Measurements from ENCODE around the gene RBM10. TPM values are rescaled to one million over a fixed set of nuclear protein-coding genes. Genes with fewer than 3 reads are reported as not detected.
"Not testable (repeated sequence)": the region's sequence is repeated elsewhere in the genome, so short reads cannot be mapped to it uniquely, and the experiment has no call there.

The RBM10 gene
- total RNA-seq, 3 donors from 2014 or later: 35.2 to 40.2 (median 37.7) TPM

DNA sequence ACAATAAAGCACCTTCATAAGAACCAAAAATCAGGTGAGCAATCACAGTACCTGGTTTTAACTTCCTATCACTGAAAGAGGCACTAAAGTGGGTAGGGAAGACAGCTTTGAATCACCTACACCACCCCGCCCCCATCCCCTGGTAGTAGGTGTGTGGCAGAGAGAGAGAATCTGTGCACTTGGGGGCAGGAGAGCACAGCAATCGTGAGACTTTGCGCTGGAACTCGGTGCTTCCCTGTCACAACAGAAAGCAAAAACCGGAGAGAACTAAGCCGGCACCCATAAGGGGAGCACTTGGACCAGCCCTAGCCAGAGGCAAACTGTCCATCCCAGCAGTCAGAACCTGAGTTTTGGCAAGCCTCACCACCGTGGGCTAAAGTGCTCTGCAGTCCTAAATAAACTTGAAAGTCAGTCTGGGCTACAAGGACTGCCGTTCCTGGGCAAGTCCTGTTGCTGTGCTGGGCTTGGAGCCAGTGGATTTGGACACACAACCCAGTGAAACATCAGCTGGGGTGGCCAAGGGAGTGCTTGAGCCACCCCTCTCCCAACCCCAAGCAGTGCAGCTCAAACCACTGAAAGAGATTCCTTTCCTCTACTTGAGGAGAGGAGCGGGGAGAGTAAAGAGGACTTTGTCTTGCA, 32.6 kb upstream of the RBM10 start:
- TF ChIP-seq, protein P1, sequence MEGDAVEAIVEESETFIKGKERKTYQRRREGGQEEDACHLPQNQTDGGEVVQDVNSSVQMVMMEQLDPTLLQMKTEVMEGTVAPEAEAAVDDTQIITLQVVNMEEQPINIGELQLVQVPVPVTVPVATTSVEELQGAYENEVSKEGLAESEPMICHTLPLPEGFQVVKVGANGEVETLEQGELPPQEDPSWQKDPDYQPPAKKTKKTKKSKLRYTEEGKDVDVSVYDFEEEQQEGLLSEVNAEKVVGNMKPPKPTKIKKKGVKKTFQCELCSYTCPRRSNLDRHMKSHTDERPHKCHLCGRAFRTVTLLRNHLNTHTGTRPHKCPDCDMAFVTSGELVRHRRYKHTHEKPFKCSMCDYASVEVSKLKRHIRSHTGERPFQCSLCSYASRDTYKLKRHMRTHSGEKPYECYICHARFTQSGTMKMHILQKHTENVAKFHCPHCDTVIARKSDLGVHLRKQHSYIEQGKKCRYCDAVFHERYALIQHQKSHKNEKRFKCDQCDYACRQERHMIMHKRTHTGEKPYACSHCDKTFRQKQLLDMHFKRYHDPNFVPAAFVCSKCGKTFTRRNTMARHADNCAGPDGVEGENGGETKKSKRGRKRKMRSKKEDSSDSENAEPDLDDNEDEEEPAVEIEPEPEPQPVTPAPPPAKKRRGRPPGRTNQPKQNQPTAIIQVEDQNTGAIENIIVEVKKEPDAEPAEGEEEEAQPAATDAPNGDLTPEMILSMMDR (IDR thresholded peaks at IDR 0.05): no peak
- DNase-seq: no peak
- H3K36me3 ChIP-seq (ENCODE audit: low read depth): no peaks in the 10 kb centered on the region
- intact Hi-C loops (cut with DNase I, micrococcal nuclease): no loop called here
- ATAC-seq: no peak
- no peaks in the 10 kb centered on the region for H3K9me3 ChIP-seq
- H3K4me1 ChIP-seq (ENCODE audit: low read depth): no peaks in the 10 kb centered on the region
- H3K4me3 ChIP-seq: no peak overlapping the region

DNA sequence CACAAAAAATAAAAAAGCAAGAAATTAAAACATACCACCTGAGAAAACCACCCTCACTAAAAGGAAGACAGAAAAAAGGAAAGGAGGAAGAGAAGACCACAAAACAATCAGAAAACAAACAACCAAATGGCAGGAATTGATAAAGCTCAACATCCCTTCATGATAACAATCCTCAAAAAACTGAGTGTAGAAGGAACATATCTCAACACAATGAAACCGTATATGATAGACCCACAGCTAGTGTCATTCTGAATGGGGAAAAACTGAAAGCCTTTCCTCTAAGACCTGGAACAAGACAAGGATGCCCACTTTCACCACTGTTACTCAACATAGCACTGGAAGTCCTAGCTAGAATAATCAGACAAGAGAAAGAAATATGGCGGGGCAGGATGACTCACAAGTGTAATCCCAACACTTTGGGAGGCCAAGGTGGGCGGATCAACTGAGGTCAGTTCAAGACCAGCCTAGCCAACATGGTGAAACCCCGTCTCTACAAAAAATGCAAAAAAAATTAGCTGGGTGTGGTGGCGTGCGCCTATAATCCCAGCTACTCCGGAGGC, 28.4 kb upstream of the RBM10 start:
- H3K36me3 ChIP-seq (ENCODE audit: low read depth); DNase-seq; H3K4me1 ChIP-seq (ENCODE audit: low read depth); H3K9me3 ChIP-seq; H3K4me3 ChIP-seq; ATAC-seq; intact Hi-C loops (cut with DNase I, micrococcal nuclease): not testable (repeated sequence)

DNA sequence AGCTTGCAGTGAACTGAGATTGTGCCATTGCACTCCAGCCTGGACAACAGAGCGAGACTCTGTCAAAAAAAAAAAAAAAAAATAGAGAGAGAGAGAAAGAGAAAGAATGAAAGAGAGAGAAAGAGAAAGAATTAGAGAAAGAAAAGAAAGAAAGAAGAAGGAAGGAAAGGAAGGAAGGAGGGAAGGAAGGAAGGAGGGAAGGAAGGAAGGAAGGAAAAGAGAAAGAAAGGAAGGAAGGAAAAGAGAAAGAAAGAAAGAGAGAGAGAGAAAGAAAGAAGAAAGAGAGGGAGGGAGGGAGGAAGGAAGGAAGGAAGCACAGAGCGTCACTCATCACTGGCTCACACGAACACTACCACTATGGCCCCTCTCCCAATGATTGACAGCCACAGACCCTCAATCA, 20.6 kb upstream of the RBM10 start:
- intact Hi-C loops (cut with DNase I, micrococcal nuclease); H3K36me3 ChIP-seq (ENCODE audit: low read depth); H3K4me3 ChIP-seq; DNase-seq; H3K9me3 ChIP-seq; ATAC-seq; H3K4me1 ChIP-seq (ENCODE audit: low read depth): not testable (repeated sequence)

DNA sequence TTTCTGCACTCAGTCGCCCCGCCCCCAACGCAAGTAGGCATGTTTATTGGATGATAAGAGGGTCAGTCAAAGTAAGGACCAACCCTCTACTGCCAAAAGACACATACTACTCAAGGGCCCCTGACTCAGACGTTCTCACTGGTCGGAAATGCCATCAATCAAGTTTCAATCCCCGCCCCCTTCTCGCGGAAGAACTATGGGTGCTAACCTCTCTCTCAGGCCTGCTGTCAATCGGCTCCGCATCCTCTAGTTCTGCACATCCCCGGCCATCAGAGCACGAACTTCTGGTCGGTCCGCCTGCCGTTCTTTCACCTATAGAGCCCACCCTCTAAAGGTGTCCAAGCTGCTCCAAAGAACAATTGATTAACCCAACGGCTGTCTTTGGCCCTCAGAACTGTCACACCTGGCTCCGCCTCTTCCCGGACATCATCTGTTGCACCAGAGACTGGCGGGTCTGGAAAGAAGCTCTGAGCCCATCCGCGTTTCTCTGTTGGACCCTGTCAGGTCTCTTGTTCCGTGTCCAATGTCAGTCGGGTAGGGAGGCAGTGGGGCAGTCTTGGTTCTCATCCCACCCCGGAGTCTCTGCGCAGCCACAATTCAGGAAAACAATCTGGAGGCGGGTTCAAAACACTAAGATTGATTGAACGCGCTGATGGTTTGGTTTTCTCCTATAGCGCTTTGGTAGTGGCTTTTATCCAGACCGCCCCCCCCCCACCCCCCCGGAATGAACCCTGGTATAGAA, 15.7 kb upstream of the RBM10 start:
- no peaks in the 10 kb centered on the region for H3K4me1 ChIP-seq (ENCODE audit: low read depth)
- H3K4me3 ChIP-seq: peak overlapping the region; percentile 22
- TF ChIP-seq, protein P1 (IDR thresholded peaks at IDR 0.05): no peak
- peak; percentile 89 to 94 (median 90) for DNase-seq
- intact Hi-C loops (cut with DNase I, micrococcal nuclease): no loop called here
- ATAC-seq: peak; percentile 99
- no peaks in the 10 kb centered on the region for H3K36me3 ChIP-seq (ENCODE audit: low read depth)
- H3K9me3 ChIP-seq: no peaks in the 10 kb centered on the region

DNA sequence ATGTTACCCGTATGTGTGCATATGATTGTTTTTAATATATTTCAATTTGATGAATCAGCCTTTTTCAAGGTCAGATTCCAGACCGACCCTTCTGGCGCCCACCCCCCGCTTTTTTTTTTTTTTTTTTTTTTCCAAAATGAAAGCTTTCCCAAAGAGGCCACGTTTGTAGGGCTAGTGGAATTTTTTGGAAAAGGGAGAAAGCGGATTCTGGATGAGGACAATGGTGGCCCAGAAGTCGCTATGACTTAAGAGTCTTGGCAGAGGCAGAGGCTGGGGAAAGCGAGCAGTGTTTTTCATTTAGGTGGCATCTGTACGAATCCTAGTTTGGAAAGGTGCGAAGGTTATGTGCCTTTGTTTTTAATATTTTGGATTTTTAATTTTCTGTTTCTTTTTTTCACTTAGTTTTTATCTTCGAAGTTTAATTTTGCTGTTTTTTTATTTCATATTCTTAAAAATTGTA, 15.1 kb upstream of the RBM10 start:
- DNase-seq: no peak
- no peak for ATAC-seq
- intact Hi-C loops (cut with DNase I, micrococcal nuclease): no loop called here
- Histone ChIP-seq H3K4me1 (ENCODE audit: low read depth) (no peaks in the 10 kb centered on the region), H3K4me3 (no peak overlapping the region), H3K36me3 (ENCODE audit: low read depth) (no peaks in the 10 kb centered on the region), H3K9me3 (no peaks in the 10 kb centered on the region)
- TF ChIP-seq, protein P1 (IDR thresholded peaks at IDR 0.05): no peak

DNA sequence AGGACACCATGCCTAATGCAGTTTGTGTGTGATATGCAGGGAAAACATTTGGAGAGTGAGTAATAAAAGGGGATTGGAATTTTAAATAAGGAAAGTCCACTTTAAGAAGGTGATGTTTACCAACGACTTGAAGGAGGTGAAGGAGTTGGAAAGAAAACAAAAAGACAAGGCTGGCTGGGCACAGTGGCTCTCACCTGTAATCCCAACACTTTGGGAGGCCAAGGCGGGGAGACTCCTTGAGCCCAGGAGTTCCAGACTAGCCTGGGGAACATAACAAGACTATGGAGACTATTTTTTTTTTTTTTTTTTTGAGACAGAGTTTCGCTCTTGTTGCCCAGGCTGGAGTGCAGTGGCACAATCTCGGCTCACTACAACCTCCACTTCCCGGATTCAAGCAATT, 11.5 kb upstream of the RBM10 start:
- no peak for ATAC-seq
- TF ChIP-seq, protein P1 (IDR thresholded peaks at IDR 0.05): no peak
- Histone ChIP-seq H3K4me1 (ENCODE audit: low read depth) (no peaks in the 10 kb centered on the region), H3K4me3 (no peak overlapping the region), H3K36me3 (ENCODE audit: low read depth) (no peaks in the 10 kb centered on the region), H3K9me3 (no peaks in the 10 kb centered on the region)
- DNase-seq: no peak
- intact Hi-C loops (cut with DNase I, micrococcal nuclease): no loop called here

DNA sequence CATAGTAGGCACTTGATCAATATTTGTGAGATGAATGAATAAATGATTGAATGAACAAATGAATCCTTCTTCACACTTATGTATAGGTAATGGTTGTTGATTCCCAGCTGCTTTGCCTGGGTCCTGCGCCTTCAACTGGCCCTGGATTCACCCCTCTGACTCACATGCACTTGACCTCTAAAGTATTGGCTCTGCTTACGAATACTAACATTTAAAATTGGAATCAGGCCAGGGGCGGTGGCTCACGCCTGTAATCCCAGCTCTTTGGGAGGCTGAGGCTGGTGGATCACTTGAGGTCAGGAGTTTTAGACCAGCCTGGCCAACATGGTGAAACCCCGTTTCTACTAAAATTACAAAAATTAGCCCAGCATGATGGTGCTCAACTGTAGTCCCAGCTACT, 9.4 kb upstream of the RBM10 start:
- intact Hi-C loops (cut with DNase I, micrococcal nuclease); H3K4me1 ChIP-seq (ENCODE audit: low read depth); H3K36me3 ChIP-seq (ENCODE audit: low read depth); H3K4me3 ChIP-seq; H3K9me3 ChIP-seq: not testable (repeated sequence)
- peak in 1 of 3 donors; percentile 20 for DNase-seq
- ATAC-seq: peak; percentile 71
